Medulla oblongata (tissue), 1 donor: Measurements from ENCODE around the gene SUN3.

Experiments used
- DNase-seq: peaks from one replicate; pipeline ENCODE4 v3.0.0-alpha.2; 2015; ENCODE audit errors: extremely low spot score

Gene SUN3, protein sequence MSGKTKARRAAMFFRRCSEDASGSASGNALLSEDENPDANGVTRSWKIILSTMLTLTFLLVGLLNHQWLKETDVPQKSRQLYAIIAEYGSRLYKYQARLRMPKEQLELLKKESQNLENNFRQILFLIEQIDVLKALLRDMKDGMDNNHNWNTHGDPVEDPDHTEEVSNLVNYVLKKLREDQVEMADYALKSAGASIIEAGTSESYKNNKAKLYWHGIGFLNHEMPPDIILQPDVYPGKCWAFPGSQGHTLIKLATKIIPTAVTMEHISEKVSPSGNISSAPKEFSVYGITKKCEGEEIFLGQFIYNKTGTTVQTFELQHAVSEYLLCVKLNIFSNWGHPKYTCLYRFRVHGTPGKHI

DNA sequence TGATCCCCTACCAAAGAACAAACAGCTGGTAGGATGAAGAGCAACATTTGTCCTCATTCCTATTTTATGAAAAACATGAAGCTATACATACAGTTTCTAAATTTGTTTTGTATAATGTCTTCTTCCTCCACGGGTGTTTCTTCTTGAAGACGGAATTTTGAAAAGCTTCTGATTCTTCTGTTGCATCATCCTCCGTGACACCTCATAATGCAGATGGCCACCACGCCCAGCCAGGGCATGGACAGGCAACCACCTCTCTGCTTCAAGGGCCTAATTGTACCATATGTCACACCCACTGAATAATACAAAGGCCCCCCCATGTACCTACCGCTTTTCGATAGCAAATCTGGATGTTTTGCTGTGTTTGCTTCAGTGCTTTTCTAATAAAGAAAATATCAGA, at the start of gene SUN3:
Gene SUN3, minus strand, starts transcription at position 170 of the 400 bp plus-strand sequence. Its CDS starts 169 bp downstream, at position 1.
- DNase-seq: no peak

DNA sequence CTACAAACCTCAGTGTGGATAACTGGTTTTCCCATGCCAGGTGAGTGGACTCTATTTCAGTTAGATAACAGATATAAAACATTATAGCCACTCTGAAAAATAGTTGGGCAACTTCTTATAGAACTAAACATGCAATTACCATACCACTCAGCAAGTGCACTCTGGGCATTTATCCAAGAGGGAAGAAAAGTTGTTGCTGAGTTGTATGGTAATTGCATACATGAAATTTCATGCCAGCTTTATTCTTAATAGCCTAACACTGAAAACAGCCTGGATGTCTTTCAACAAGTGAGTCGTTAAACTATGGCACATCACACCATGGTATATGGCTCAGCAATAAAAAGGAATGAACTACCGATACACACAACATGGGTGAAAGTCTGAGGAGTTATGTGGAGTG, 49.6 kb upstream of the SUN3 start:
- DNase-seq: no peak

DNA sequence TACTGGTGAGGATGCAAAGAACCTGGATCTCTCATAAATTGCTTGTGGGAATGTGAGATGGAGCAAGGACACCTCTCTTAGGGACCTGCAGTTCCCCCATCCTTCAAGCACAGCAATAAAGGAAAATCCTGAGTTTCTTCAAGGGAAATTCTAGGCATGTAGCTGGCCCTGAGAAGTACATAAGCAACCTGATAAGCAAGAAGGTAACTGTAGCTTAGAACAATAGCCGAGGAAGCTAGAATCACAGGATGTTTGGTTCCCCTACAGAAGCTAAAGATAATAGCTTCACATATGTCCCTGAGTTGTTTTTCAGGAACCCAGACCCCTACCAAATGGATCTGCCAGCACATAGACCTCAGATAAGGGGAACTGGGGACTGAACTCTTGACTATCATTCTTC, 48.5 kb upstream of the SUN3 start:
- DNase-seq: no peak

DNA sequence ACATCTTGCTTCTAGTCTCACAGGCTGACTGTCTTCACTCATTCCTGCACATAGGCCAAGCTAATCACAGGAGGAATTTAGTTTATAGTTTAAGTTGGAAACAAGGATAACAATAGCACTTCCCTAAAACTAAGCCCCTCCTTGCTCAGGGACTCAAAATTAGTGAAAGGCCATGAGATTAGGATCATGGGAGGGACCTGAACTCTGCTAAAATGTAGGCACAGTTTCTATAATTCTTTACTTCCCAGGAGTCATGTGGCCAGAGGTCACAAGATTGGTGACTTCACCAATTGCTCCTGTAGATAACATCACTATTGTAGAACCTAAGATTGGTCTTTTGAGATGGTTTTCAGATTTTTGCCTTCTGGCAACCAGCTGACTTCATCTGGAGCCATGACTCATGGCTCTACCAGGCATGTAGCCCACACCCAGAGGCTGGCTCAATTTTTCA, 45.3 kb upstream of the SUN3 start:
- DNase-seq: no peak

DNA sequence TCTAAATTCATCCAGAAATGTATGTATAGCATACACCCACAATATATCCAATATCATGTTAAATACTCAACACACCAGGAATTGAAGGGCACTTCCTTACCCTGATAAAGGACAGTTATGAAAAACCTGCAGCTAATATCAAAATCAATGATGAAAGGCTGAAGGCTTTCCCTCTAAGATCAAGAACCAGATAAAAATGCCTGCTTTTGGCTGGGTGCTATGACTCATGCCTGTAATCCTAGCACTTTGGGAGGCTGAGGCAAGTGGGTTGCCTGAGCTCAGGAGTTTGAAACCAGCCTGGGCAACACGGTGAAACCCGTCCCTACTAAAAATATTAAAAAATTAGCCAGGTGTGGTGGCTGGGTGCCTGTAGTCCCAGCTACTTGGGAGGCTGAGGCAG, 38.6 kb upstream of the SUN3 start:
- no peak for DNase-seq

DNA sequence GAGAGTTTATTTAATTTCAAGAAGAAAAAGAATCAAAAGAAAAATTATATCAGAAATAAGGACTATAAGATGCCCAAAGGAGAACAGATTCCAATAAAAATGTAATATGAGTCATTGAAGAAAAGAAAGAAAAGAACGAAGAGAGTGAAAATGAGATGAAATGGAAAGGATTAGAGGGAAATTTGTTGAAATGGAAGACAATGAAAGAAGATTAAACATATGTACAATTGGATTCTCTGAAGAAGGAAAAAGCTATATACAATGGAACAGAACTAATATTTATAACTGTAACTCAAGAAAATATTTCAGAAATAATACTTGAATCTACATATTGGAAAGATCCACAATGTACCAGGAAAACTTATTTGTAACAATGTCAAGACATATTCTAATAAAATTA, 35.1 kb upstream of the SUN3 start:
- DNase-seq: no peak

DNA sequence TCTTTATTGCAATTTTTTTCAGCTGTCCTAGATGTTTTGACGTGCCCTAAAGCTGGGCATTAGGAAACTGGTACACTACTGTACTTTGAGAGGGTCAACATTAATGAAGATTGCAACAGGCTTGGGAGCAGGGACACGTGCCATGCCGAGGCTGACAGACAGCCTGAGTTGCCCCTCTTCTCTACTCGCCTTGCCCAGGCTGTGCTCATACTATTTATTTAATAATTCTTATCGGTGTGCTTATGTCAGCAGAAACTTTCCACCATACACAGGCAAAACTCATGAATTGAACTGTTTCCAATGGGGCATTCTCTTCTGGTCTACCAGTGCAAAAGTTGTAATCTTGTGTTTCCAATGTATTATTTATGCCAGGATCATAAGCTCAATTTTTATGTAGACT, 30.8 kb upstream of the SUN3 start:
- DNase-seq: no peak

DNA sequence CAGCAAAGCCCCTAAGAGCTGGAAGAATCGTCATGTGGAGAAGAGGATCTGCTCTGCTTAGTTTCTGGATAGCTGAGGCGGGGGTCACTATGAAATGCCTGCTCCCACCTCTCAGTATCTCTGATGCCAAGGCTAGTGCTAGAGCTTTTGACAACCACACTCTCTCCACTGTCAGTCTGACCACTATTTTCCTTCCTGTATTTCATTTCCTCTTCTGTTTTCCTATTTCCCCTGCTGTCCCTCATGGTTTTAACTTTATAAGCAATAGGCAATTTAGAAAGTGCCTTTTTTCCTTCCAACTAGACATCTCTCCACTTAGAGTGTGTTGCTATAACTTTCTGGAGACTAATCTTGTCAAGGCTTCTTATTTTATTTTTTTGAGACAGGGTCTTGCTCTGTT, 30.1 kb upstream of the SUN3 start:
- no peak for DNase-seq

DNA sequence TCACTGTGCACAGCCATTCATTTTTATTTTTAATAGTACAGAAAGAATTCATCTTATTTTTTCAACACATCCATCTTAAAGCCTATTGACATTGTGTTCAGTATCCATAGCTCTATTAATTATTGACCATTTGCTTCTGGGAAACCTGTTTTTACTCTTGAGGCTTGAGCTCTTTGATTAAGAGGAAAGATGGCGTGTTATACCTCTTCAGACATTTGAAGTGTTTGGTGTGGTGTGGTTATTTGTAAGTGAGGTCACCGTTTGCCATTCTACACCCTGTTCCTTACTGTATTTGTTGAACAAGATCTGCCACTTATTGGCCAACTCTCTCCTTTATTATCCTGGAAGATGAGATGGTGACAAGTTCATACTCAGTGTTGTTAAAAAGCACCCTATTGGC, 24.8 kb upstream of the SUN3 start:
- DNase-seq: no peak

DNA sequence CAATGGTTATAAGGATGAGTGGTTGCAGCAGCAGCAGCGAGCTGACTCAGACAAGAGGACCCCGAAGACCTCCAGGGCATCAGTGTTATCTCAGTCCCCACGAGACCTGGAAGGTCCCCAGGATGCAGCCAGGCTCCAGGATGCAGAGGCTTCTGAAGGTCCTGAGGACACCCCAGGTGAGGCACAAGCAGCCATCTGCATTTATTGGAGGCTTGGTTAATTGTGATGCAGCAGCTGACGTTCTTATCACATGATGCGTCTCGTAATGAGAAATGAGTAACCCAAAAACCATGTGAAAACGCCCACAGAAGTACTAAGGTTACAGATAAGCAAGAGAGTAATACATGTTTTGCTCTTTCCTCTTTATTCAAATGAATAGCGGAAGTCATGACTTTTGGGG, 23.8 kb upstream of the SUN3 start:
- DNase-seq: no peak

DNA sequence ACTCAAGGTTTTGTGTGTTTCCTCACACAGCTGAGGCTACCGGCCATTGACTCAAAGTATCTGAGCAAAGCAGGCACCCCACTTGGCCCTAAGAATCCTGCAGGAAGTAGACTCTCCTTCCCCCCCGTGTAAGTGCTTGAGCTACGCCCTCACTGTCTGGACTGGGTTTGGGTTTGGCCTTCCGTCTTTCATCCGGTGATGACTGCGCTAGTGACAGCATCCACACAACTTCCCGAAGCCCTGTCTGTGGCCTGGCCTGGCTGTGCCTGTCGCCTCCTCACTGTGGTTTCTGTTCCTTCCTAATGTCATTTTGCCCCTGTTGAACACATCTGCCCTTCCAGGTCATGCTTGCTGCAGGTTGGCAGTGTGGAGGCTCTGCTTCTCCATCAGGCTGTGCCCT, 20.9 kb upstream of the SUN3 start:
- no peak for DNase-seq

DNA sequence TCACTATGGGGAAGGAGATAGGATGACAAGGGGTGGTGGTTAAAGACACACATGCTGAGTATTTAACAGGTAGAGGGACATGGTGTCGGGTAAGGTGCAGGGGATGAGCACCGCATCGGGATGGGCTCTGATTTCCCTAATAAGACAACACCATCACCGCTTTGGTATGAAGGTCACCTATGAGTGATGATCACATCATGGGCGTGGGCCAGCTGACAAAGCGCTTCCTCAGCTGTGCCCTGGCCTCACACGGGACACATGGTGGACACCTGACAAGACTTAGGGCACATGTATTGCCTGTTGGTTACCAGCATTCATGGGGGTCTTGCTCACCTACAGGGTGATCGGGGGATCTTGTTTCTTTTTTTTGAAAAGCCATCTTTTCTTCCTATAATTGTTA, 19.2 kb upstream of the SUN3 start:
- DNase-seq: no peak

DNA sequence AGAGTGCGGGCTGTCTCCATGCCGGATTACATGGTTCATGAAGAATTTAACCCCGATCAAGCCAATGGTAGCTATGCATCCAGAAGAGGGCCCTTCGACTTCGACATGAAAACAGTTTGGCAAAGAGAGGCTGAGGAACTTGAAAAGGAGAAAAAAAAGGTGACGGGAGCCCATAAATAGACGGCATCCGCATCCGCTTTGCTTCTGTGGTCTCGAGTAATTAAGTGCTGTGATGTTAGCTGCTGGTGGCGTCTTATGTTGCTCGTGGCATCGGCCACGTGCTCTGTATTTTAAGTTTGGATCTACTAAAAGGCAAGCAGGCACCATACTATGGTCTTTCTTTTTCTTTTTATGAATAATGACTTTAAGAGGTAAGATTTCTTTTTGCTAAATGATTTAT, 17.6 kb upstream of the SUN3 start:
- no peak for DNase-seq

DNA sequence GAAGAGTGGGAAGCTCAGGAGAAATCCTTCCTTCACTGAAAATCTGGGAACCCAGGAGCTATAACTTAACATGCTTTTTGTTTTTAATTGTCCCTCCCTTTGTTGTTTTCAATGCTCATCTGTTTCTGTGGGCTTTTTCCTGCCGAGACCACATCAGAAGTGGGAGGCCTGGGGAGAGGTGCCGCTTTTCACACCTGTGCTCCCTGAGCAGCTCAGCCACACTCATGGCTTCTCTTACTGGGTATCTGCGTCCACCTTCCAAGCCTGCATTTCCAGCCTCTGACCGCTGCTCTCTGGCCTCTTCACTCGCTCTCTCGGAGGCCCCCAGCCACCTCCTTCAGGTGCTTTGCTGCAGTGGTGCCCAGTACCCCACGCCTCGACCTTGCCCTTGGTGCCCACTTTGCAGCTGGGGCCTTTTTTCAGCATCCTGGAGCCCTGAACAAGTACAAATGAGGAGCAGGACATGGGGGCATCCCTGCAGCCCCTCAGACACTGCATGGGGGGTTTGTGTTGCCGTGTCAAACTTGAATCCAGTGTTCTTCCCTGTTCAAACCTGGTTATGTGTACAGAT, 16.4 kb upstream of the SUN3 start:
- DNase-seq: no peak

DNA sequence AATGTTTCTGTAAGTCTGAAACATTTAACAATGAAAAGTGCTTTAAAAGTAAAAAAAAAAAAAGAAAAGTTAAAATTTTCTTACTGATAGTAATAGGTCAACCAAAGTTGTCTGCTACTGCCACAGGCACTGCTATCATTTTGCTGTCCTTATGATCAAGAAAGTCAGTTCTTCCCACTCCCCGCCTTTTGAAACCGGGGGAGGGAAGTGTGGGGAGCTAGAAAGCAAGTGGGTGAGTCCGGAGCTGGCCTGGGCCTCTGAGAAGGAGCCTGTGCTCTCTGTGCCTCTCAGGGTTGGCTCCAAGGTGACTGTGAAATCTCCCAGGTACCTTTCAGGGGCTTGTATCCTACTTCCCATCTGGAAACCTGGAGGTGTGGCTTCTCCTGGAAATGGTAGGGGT, 13.7 kb upstream of the SUN3 start:
- DNase-seq: no peak

DNA sequence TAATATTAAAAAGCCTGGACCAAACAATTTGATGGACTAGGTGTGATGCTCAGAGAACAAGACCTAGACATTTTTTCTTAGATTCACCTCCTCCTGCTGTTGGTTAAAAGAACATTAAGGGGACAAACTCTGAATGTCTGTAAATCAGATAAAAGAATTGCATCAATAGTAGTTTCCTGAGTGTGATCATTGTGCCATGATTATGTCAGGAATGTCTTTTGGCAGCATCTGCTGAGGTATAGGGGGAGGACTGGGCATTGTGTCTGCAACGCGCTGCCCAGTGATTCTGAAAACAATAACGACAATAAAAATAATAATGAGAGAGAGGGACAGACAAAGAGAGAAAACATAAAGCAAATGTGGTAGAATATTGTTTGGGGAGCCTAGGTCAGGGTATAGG, 13.3 kb upstream of the SUN3 start:
- DNase-seq: no peak

DNA sequence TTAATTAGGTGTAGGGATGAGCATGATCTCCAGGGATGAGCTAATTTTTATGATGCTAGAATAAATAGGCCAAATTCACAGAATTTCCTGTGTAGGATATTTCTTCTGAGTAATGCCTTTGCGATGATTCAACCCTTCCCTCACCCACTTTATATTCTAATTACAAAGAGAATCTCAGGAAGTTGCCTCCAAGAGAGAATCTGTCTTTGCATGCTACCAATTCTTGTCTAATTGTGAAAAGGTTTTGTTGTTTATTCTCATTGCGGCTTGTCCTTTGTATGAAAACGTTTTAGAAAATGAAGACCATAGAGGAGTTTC, 12.7 kb upstream of the SUN3 start:
- DNase-seq: no peak

DNA sequence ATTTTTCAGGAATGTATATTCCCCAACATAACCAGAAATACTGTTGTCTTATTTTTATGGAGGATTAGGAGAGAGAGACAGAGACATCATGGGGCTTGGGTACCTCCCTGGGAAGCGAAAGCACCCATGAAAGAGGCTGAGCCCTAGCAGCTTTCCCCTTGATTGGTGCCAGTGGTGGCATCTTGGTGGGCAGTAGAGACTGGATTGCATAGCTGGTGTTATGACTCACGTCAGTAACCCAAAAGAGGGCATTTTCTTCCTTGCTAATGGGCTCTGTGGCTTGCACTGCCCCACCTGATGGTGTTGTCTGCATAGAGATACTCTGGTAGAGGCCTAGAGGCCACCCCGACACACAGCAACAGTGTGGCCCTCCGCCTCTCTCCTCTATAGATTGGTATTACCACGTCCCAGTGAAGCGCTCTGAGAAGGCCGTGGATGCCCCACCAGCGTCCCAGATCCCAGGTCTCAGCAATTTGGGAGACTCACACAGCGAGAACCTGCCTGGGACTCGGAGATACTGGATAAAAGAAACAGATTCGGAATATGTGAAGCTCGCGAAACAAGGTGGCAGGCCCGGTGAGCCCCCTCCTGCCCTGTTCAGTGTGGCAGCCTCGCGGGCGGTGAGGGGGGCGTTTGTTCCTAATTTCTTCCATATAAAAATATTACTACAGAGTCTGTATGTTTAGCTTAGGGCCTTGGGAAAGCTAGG, 12.2 kb upstream of the SUN3 start:
- DNase-seq: no peak

DNA sequence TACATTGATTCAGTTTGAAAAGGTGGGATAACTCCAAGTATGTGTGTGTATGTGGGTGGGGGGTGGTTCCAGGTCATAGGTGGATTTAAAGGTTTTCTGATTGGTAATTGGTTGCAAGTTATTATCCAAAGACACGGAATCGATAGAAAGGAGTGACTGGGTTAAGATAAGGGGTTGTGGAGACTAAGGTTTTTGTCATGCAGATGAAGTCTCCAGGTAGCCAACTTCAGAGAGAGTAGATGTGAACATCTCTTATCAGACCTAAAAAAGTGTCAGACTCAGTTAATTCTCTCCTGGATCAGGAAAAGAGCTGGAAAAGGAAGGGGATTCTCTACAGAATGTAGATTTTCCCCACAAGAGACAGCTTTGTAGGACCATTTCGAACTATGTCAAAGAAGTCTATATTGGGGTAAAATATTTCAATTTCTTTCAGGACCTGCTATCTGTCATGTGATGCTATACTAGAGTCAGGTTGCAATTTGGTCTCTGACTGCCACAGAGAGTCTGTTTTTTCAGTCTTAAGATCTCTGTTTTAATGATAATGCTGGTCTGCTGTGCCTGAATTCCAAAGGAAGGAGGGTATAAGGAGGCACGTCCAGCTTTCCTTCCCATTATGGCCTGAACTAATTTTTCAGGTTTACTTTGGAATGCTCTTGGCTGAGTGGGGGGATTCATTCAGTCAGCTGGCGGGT, 10.1 kb upstream of the SUN3 start:
- DNase-seq: no peak

DNA sequence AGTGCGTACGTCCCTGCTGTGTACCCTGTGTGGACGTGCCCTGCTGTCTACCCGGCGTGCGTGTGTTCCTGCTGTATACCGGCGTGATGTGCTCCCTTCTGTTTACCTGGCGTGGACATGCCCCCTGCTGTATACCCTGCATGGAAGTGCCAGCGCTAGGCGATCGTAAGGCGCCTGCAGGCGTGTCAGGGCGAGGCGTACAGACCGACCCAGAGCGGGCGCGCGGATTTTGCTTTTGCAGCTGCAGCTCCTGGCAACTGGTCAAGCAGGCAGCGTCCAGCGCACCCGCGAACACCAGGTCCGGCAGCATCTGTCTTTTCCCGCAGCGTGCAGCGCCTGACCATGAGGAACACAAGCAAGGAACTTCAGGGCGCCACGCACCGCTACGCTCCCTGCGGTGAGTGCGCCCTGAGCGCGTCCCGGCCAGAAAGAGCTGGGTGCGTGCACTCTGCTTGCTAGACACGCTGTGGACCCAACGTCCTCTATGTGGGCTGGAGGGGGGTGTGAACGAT, 7.1 kb upstream of the SUN3 start:
- DNase-seq: no peak

DNA sequence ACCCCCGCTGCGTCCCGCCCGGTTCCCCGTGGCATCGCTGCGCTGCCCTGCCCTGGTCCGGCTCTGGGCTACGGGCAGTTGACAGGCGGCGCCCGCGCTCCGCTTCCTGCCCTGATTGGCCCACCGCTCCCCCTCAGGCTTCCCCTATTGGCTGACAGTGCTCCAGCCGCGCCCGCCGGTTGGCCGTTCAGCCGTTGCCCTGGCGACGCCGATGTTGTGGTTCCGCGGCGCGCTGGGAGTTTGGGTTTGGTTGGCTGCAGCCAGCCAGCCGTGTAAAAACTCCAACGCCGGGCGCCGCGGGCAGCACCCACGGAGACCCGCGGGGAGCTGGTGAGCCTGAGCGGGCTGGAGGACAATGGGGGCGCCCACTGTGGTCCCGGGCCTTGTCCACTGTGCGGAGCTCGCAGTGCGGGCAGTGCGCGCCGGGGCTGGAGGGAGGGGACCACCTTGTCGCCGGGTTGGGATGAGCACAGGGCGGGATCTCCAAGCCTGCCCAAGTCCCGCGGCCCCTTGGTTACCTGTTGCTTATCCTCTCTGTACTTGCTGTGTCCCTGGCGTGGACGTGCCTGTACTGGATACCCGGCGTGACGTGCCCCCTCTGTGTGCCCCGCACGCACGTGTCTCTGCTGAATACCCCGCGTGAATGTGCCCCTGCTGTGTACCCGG, 6.5 kb upstream of the SUN3 start, which contains the start of gene C7orf57:
Gene C7orf57, plus strand, starts transcription at position 243 of the 666 bp plus-strand sequence. CDS start 766 bp downstream, outside the sequence.
- peak; percentile 84 for DNase-seq

DNA sequence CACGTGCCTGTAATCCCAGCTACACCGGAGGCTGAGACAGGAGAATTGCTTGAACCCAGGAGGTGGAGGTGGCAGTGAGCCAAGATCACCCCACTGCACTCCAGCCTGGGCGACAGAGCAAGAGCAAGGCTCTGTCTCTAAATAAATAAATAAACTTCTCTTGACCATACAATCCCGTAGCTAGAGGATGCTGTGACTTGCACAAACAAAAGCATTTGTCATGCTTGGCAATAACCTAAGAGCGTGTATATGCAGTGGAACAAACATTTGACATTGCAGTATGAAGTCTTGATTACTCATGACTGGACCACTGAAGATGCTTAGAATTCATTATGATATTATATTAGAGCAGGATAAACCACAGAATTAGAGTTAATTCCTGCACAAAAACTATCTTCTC, 5.0 kb upstream of the SUN3 start:
- no peak for DNase-seq
